ENCODE data around the gene PTPN9. TPM values are rescaled to one million over a fixed set of nuclear protein-coding genes. Genes with fewer than 3 reads are reported as not detected.
"Not testable (repeated sequence)": the region's sequence is repeated elsewhere in the genome, so short reads cannot be mapped to it uniquely, and the experiment has no call there.

The PTPN9 gene
- total and polyA plus RNA-seq, 8 donors, result 3.3 to 16.8 (median 7.3) TPM

GRCh38 chr15:75591655-75592364, 12.7 kb upstream of the PTPN9 start:
- Histone ChIP-seq H3K27ac (no peak overlapping the region), H3K36me3 (no peaks in the 10 kb centered on the region), H3K4me1 (no peaks in the 10 kb centered on the region), H3K4me3 (no peak overlapping the region), H3K27me3 (no peaks in the 10 kb centered on the region), H3K9me3 (no peaks in the 10 kb centered on the region)
- 83 to 91% methylated on average over 4 of the region's 4 CpGs for WGBS, 2 donors
- intact Hi-C loops (cut with DNase I), result no loop called here
- no peak for TF ChIP-seq CTCF (IDR thresholded peaks at IDR 0.05)
- no peak for DNase-seq
- no peak for ATAC-seq
- no peak for FAIRE-seq

- no peak for TF ChIP-seq CTCF (IDR thresholded peaks at IDR 0.05)
These were observed 11.1 kb upstream of the PTPN9 start for GRCh38 chr15:75590239-75590638.

GRCh38 chr15:75589071-75589470, 10.0 kb upstream of the PTPN9 start:
- no peak for DNase-seq
- no peaks in the 10 kb centered on the region for H3K36me3 ChIP-seq
- no peak overlapping the region for H3K4me3 ChIP-seq
- intact Hi-C loops (cut with DNase I), result no loop called here
- no peak for ATAC-seq
- 97% methylated on average over 5 of the region's 5 CpGs for WGBS, 2 donors
- no peaks in the 10 kb centered on the region for H3K9me3 ChIP-seq
- H3K27me3 ChIP-seq, result no peaks in the 10 kb centered on the region
- no peak for FAIRE-seq
- no peak overlapping the region for H3K27ac ChIP-seq
- TF ChIP-seq CTCF (IDR thresholded peaks at IDR 0.05), result no peak
- no peaks in the 10 kb centered on the region for H3K4me1 ChIP-seq

More at GRCh38 chr15:75590239-75590638, 11.1 kb upstream of the PTPN9 start:
- FAIRE-seq (no peak), DNase-seq (no peak), ATAC-seq (no peak)
- no peaks in the 10 kb centered on the region for H3K36me3 ChIP-seq
- WGBS, 2 donors, result 86 to 88% methylated on average over 2 of the region's 2 CpGs
- H3K27me3 ChIP-seq, result no peaks in the 10 kb centered on the region
- H3K9me3 ChIP-seq, result no peaks in the 10 kb centered on the region
- no peaks in the 10 kb centered on the region for H3K4me1 ChIP-seq
- intact Hi-C loops (cut with DNase I), result no loop called here
- no peak overlapping the region for H3K4me3 ChIP-seq
- H3K27ac ChIP-seq, result no peak overlapping the region

GRCh38 chr15:75586422-75586821, 7.3 kb upstream of the PTPN9 start:
- intact Hi-C loops (cut with DNase I), result not testable (repeated sequence)

GRCh38 chr15:75584121-75584520, 5.0 kb upstream of the PTPN9 start:
- intact Hi-C loops (cut with DNase I), result no loop called here
- TF ChIP-seq CTCF (IDR thresholded peaks at IDR 0.05), result no peak
- DNase-seq (no peak), ATAC-seq (no peak), FAIRE-seq (no peak)
- Histone ChIP-seq H3K9me3 (no peaks in the 10 kb centered on the region), H3K4me3 (no peak overlapping the region), H3K4me1 (no peaks in the 10 kb centered on the region), H3K36me3 (no peaks in the 10 kb centered on the region), H3K27ac (no peak overlapping the region), H3K27me3 (no peaks in the 10 kb centered on the region)
- WGBS, 2 donors, result 50 to 58% methylated on average over 4 of the region's 4 CpGs

More at GRCh38 chr15:75586422-75586821, 7.3 kb upstream of the PTPN9 start:
- not testable (repeated sequence) for H3K27ac ChIP-seq, H3K36me3 ChIP-seq, ATAC-seq, DNase-seq, FAIRE-seq, H3K27me3 ChIP-seq, H3K4me3 ChIP-seq, H3K4me1 ChIP-seq, H3K9me3 ChIP-seq
- WGBS, 2 donors, result 98% methylated on average over 5 of the region's 5 CpGs

All from pancreas (tissue), 10 donors.